NCI-H2196 treated with DMSO at 0.1 percent for 48 hours (cell line): ENCODE results near the gene ZNF786.
"Not testable (repeated sequence)": the region's sequence is repeated elsewhere in the genome, so short reads cannot be mapped to it uniquely, and the experiment has no call there.

Source experiments
- DNase-seq: peaks from one replicate; lab custom pipeline; 2025; ENCODE audit not compliant: unreplicated experiment; lab: John Stamatoyannopoulos, UW

ZNF786 gene

GRCh38 chr7:149090397-149091195, at the start of gene ZNF786:
Gene ZNF786 (minus strand): TSS chr7:149090718. CDS start chr7:149090640, 78 bp downstream.
- DNase-seq, result peak; percentile 89

- DNase-seq, result no peak
Measured at GRCh38 chr7:149136118-149136517, 45.6 kb upstream of the ZNF786 start.

GRCh38 chr7:149133028-149133710, 42.7 kb upstream of the ZNF786 start:
- no peak for DNase-seq

GRCh38 chr7:149130572-149131198, 40.2 kb upstream of the ZNF786 start:
- no peak for DNase-seq

- DNase-seq, result no peak
Measured at GRCh38 chr7:149126662-149127266, 36.2 kb upstream of the ZNF786 start.

- DNase-seq, result peak; percentile 81
Measured at GRCh38 chr7:149125863-149126661, 35.5 kb upstream of the ZNF786 start, which contains the start of gene ZNF425. Gene ZNF425 (minus strand): TSS chr7:149126324. CDS start chr7:149126213, 111 bp downstream.

- no peak for DNase-seq
Measured at GRCh38 chr7:149125189-149125862, 34.8 kb upstream of the ZNF786 start.

GRCh38 chr7:149109969-149110368, 19.5 kb upstream of the ZNF786 start:
- DNase-seq, result no peak

- DNase-seq, result no peak
Measured at GRCh38 chr7:149104749-149105148, 14.2 kb upstream of the ZNF786 start.

GRCh38 chr7:149104214-149104613, 13.7 kb upstream of the ZNF786 start:
- DNase-seq, result no peak

- DNase-seq, result no peak
Measured at GRCh38 chr7:149103424-149103823, 12.9 kb upstream of the ZNF786 start.

- DNase-seq, result no peak
Measured at GRCh38 chr7:149102666-149103065, 12.1 kb upstream of the ZNF786 start.

- no peak for DNase-seq
Measured at GRCh38 chr7:149100821-149101220, 10.3 kb upstream of the ZNF786 start.

- no peak for DNase-seq
Measured at GRCh38 chr7:149099058-149099457, 8.5 kb upstream of the ZNF786 start.

- no peak for DNase-seq
Measured at GRCh38 chr7:149097088-149097487, 6.6 kb upstream of the ZNF786 start.

GRCh38 chr7:149093228-149093627, 2.7 kb upstream of the ZNF786 start:
- DNase-seq, result no peak

GRCh38 chr7:149092244-149092643, 1.7 kb upstream of the ZNF786 start:
- not testable (repeated sequence) for DNase-seq

GRCh38 chr7:149087376-149087775, 3.1 kb downstream of the ZNF786 start:
- DNase-seq, result no peak

GRCh38 chr7:149085866-149086265, 4.7 kb downstream of the ZNF786 start:
- no peak for DNase-seq

- DNase-seq, result no peak
Measured at GRCh38 chr7:149084407-149084806, 6.1 kb downstream of the ZNF786 start.
